SU-DHL-6 (cell line): ENCODE data around the gene SGCD.

Experiments used
- H2AFZ ChIP-seq: fragments of 200-600 bp; sonication (generic); 2 replicates; pipeline ENCODE4 v1.6.1; 2014; ENCODE audit warnings: low read depth, mild to moderate bottlenecking, moderate library complexity, mixed read lengths, antibody characterized with exemption, low read length; ENCODE audit not compliant: severe bottlenecking
- H3F3A ChIP-seq: fragments of 200-600 bp; shearing (Covaris generic); 2 replicates; pipeline ENCODE4 v1.6.0; 2016; ENCODE audit warnings: antibody characterized with exemption, mild to moderate bottlenecking; ENCODE audit not compliant: insufficient read depth
- H3K27ac ChIP-seq: fragments of 200-600 bp; sonication (generic); 2 replicates; pipeline ENCODE4 v1.5.1; 2016; ENCODE audit warnings: low read depth, mild to moderate bottlenecking, low read length, moderate library complexity, mixed read lengths
- H3K27me3 ChIP-seq: fragments of 200-600 bp; sonication (generic), shearing (Covaris generic); 2 replicates; pipeline ENCODE4 v1.6.0; 2014; ENCODE audit warnings: mild to moderate bottlenecking, low read length
- H3K36me3 ChIP-seq: fragments of 200-600 bp; sonication (generic); 2 replicates; pipeline ENCODE4 v1.6.1; 2014; ENCODE audit warnings: mild to moderate bottlenecking, low read length, mixed read lengths
- H3K4me2 ChIP-seq: fragments of 300-600, 200-600 bp; shearing (Covaris generic), sonication (generic); 2 replicates; pipeline ENCODE4 v1.6.0; 2014; ENCODE audit warnings: low read length, low read depth, mild to moderate bottlenecking; ENCODE audit not compliant: poor library complexity, severe bottlenecking
- H3K4me3 ChIP-seq: fragments of 200-600 bp; sonication (generic); 2 replicates; pipeline ENCODE4 v1.5.1; 2014; ENCODE audit warnings: antibody characterized with exemption, low read length, mild to moderate bottlenecking, mixed read lengths; ENCODE audit not compliant: insufficient read depth, poor library complexity, severe bottlenecking
- H3K79me2 ChIP-seq: fragments of 200-600 bp; sonication (generic); 2 replicates; pipeline ENCODE4 v1.6.1; 2014; ENCODE audit warnings: mild to moderate bottlenecking, low read length, moderate library complexity; ENCODE audit not compliant: insufficient read depth
- H3K9ac ChIP-seq: fragments of 200-600 bp; sonication (generic); 2 replicates; pipeline ENCODE4 v1.7.0; 2014; ENCODE audit warnings: mild to moderate bottlenecking, low read length
- H3K9me2 ChIP-seq: fragments of 200-600 bp; sonication (generic); replicated peaks from 2 replicates; pipeline ENCODE4 v1.6.1; 2014; ENCODE audit warnings: low read length; ENCODE audit not compliant: insufficient read depth
- H3K9me3 ChIP-seq: fragments of 200-600 bp; sonication (generic); 2 replicates; pipeline ENCODE4 v1.6.1; 2014; ENCODE audit warnings: low read length, mixed read lengths; ENCODE audit not compliant: insufficient read depth
- H4K20me1 ChIP-seq: fragments of 200-600 bp; sonication (generic); 2 replicates; pipeline ENCODE4 v1.6.1; 2014; ENCODE audit warnings: low read depth, mild to moderate bottlenecking, antibody characterized with exemption, low read length, moderate library complexity, mixed read lengths
- CTCF ChIP-seq: fragments of 200-600 bp; sonication (generic); IDR thresholded peaks from one replicate; pipeline ENCODE4 v1.5.1; 2017; ENCODE audit warnings: antibody characterized with exemption, mild to moderate bottlenecking, low read length, moderate library complexity; ENCODE audit not compliant: insufficient read depth, poor library complexity, severe bottlenecking
- EZH2phosphoT487 ChIP-seq: fragments of 200-600 bp; sonication (generic), shearing (Covaris generic); conservative IDR thresholded peaks from 2 replicates; pipeline ENCODE4 v1.6.1; 2018; ENCODE audit warnings: mild to moderate bottlenecking, antibody characterized with exemption, low read length, moderate library complexity, mixed read lengths

SGCD gene

DNA sequence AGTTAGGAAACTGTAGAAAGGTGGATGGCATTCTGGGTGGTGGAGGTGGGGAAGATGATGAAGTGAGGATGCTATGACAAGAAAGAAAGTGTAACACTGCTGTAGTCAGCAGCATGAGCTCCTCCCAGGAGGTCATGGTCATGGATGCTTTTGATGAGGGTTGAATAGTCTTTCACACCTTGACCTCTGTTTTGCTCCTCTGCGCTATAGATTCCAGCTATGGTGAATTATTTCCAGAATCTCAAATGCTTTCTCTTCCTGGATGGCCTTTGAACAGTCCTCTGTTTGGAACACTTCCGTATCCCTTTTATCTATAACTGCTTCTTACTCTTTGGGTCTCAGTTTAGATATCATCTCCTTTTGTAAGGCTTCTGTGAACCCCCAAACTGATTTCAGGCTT, 357.3 kb downstream of the SGCD start:
- Histone ChIP-seq H3F3A (no peaks in the 10 kb centered on the region), H3K79me2 (no peaks in the 10 kb centered on the region), H3K4me2 (no peak overlapping the region), H3K27me3 (no peaks in the 10 kb centered on the region), H3K9me3 (no peaks in the 10 kb centered on the region), H3K4me3 (no peak overlapping the region), H3K27ac (no peak overlapping the region), H3K36me3 (no peaks in the 10 kb centered on the region), H3K9me2 (no peaks in the 10 kb centered on the region), H4K20me1 (no peaks in the 10 kb centered on the region), H2AFZ (no peak overlapping the region), H3K9ac (no peak overlapping the region)
- TF ChIP-seq CTCF = no peak
- no peak for TF ChIP-seq EZH2phosphoT487

DNA sequence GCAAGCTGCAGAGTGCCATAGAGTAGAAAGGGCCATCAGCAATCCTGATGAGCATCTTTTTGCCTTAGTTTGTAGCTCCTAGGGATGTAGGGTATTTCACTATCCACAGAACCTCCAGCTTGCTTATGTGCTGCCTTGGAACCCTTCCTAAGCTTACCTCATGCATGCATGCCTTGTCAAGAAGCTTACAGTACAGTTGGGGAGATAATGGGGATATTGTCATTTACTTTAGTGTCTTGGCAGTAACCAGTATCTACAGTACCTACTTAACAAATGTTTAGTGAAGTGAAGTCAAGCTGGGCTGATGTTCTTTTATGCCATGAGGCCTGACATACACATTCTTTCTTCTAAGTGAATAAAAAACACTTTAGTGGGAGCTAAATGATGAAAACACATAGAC, 358.5 kb downstream of the SGCD start:
- no peak overlapping the region for H3K4me2 ChIP-seq
- TF ChIP-seq CTCF (no peak), EZH2phosphoT487 (no peak)
- H3K9me3 ChIP-seq = no peaks in the 10 kb centered on the region
- no peak overlapping the region for H3K9ac ChIP-seq
- H3F3A ChIP-seq = no peaks in the 10 kb centered on the region
- H3K36me3 ChIP-seq = no peaks in the 10 kb centered on the region
- no peaks in the 10 kb centered on the region for H3K27me3 ChIP-seq
- H4K20me1 ChIP-seq = no peaks in the 10 kb centered on the region
- H3K4me3 ChIP-seq = no peak overlapping the region
- no peaks in the 10 kb centered on the region for H3K79me2 ChIP-seq
- no peaks in the 10 kb centered on the region for H3K9me2 ChIP-seq
- H2AFZ ChIP-seq = no peak overlapping the region
- no peak overlapping the region for H3K27ac ChIP-seq

GRCh38 chr5:156686380-156686779, 359.4 kb downstream of the SGCD start:
- H3K27ac ChIP-seq = no peak overlapping the region
- H3K4me2 ChIP-seq = no peak overlapping the region
- no peaks in the 10 kb centered on the region for H3F3A ChIP-seq
- H3K9me2 ChIP-seq = no peaks in the 10 kb centered on the region
- H3K79me2 ChIP-seq = no peaks in the 10 kb centered on the region
- H3K27me3 ChIP-seq = no peaks in the 10 kb centered on the region
- no peak overlapping the region for H2AFZ ChIP-seq
- H3K9me3 ChIP-seq = no peaks in the 10 kb centered on the region
- H3K4me3 ChIP-seq = no peak overlapping the region
- no peak overlapping the region for H3K9ac ChIP-seq
- no peak for TF ChIP-seq CTCF
- no peak for TF ChIP-seq EZH2phosphoT487
- H3K36me3 ChIP-seq = no peaks in the 10 kb centered on the region
- no peaks in the 10 kb centered on the region for H4K20me1 ChIP-seq

DNA sequence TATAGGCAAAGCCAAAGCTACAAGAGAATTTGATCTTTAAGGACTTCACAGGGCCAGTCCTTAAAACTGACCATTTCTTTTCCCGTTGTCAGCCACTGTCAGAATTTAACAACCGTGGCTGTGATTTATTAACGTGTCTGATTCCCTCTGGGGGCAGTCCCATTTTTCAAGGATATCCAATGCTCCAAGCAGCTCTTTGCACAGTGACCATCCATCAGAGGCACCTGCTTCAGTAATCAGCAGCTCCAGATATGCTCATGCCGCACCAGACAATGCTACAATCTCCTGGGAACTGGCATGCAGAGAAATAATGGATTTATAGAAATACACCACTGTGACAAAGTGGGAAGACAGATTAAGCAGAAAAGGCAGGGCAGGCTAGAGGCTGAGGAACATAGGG, 359.8 kb downstream of the SGCD start:
- Histone ChIP-seq H3K9ac (no peak overlapping the region), H3K4me3 (no peak overlapping the region), H2AFZ (no peak overlapping the region), H3K9me3 (no peaks in the 10 kb centered on the region), H3K4me2 (no peak overlapping the region), H3K9me2 (no peaks in the 10 kb centered on the region), H3F3A (no peaks in the 10 kb centered on the region), H3K79me2 (no peaks in the 10 kb centered on the region), H3K36me3 (no peaks in the 10 kb centered on the region), H3K27me3 (no peaks in the 10 kb centered on the region), H4K20me1 (no peaks in the 10 kb centered on the region), H3K27ac (no peak overlapping the region)
- TF ChIP-seq CTCF (no peak), EZH2phosphoT487 (no peak)
